Natural killer cell (primary cell): ENCODE measurements around the gene BTBD9. TPM values are rescaled to one million over a fixed set of nuclear protein-coding genes. Genes with fewer than 3 reads are reported as not detected.

ENCODE experiments used
- ATAC-seq, 3 donors: fragments of 150-1000 bp in 2 of 3; fragments of 200-7000 bp in 1 of 3; cut with Tn5 transposase; 1 replicate in 1 of 3; 2 replicates in 2 of 3; pipeline ENCODE4 v1.10.0; 2021; ENCODE audit warnings: mild to moderate bottlenecking in 2 of 3, moderate library complexity in 2 of 3
- DNase-seq, 2 donors: peaks; one replicate each; pipeline versions ENCODE4 v3.0.0 to v3.0.0-alpha.2; 2013 to 2021; ENCODE audit warnings: mixed read lengths in 1 of 2
- H3K27ac ChIP-seq: one replicate; pipeline ENCODE4 v1.5.1; 2013; ENCODE audit warnings: mild to moderate bottlenecking, low read length
- H3K27me3 ChIP-seq: one replicate; pipeline ENCODE4 v1.6.1; 2013; ENCODE audit warnings: low read length; ENCODE audit not compliant: control insufficient read depth, insufficient read depth
- H3K36me3 ChIP-seq: one replicate; pipeline ENCODE4 v1.6.1; 2013; ENCODE audit warnings: low read length; ENCODE audit not compliant: control insufficient read depth, insufficient read depth
- H3K4me1 ChIP-seq: one replicate; pipeline ENCODE4 v1.6.1; 2013; ENCODE audit warnings: low read length; ENCODE audit not compliant: control insufficient read depth, insufficient read depth
- H3K4me3 ChIP-seq: one replicate; pipeline ENCODE4 v1.5.1; 2013; ENCODE audit warnings: low read length
- H3K9me3 ChIP-seq: one replicate; pipeline ENCODE4 v1.6.1; 2013; ENCODE audit warnings: low read length; ENCODE audit not compliant: control insufficient read depth, insufficient read depth
- H3K27ac Mint-ChIP-seq, 2 donors: one replicate each; pipeline ENCODE4 v1.8.0; 2022; ENCODE audit warnings: mild to moderate bottlenecking in 2 of 2, mixed read lengths in 2 of 2, moderate library complexity in 1 of 2
- H3K27me3 Mint-ChIP-seq, 2 donors: one replicate each; pipeline ENCODE4 v1.8.0; 2022; ENCODE audit warnings: low read depth in 2 of 2, mixed read lengths in 2 of 2
- H3K36me3 Mint-ChIP-seq: one replicate; pipeline ENCODE4 v1.8.0; 2022; ENCODE audit warnings: mixed read lengths
- H3K4me1 Mint-ChIP-seq, 2 donors: one replicate each; pipeline ENCODE4 v1.8.0; 2022; ENCODE audit warnings: mixed read lengths in 2 of 2
- H3K4me3 Mint-ChIP-seq: one replicate; pipeline ENCODE4 v1.8.0; 2022; ENCODE audit warnings: mild to moderate bottlenecking, moderate library complexity, mixed read lengths
- H3K9me3 Mint-ChIP-seq, 2 donors: one replicate each; pipeline ENCODE4 v1.8.0; 2022; ENCODE audit warnings: mixed read lengths in 2 of 2
- WGBS: methylation state at CpG from one replicate; pipeline ENCODE4 v1.1.7; 2013; ENCODE audit warnings: missing lambda C conversion rate; ENCODE audit not compliant: insufficient coverage; 5-methylcytosine and 5-hydroxymethylcytosine counted together
- intact Hi-C: fragments of 100-400 bp; cut with micrococcal nuclease; formaldehyde crosslinking; loops from one replicate; pipeline ENCODE4 v1.14.2; 2022
- total RNA-seq, 4 donors: library from RNA; stranded (reverse); fragments of 120-200 nt in 1 of 4; gene quantifications; one replicate each; pipeline versions ENCODE4 v1.2.3 to v1.2.4, GENCODE V29; 2013 to 2022
- TF ChIP-seq, protein P1 (sequence below): fragments of 200-600 bp; IDR thresholded peaks from one replicate; pipeline ENCODE4 v1.8.0; 2022; ENCODE audit warnings: antibody characterized with exemption

The BTBD9 gene
- total RNA-seq, 3 donors from 2014 or later (not counting 1 experiment from before 2014, with no cell fraction given) = 51.6 to 70.3 (median 54.3) TPM

DNA sequence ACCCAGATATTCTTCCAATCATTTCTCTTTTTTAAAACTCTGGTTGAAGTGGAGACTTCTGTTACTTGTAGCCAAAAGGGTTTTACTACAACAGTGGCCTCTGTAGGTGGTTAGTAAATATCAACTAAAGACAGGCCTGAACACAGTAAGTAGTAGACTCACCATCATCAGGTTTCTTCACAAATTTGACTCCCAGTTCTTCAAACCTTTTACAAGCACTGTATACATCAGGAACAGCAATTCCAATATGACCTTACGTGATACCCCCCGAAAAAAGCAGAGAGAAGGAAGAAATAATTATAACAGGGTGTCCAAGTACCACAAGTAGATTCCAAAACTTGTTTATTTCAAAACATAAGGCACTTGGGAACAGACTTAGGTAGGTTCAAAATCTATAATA is 42.1 kb upstream of the BTBD9 start:
- H3K27ac Mint-ChIP-seq = no peak overlapping the region
- no CpG with 5 or more reads among the region's 2 CpGs for WGBS
- intact Hi-C loops = no loop called here
- H3K9me3 Mint-ChIP-seq = no peaks in the 10 kb centered on the region
- Histone ChIP-seq H3K4me1 (no peaks in the 10 kb centered on the region), H3K36me3 (peaks cover 23% of the 10 kb centered on the region), H3K27me3 (no peaks in the 10 kb centered on the region), H3K27ac (no peak overlapping the region), H3K9me3 (no peaks in the 10 kb centered on the region), H3K4me3 (no peak overlapping the region)
- DNase-seq (no peak), ATAC-seq (no peak)
- H3K36me3 Mint-ChIP-seq = peaks cover 2% of the 10 kb centered on the region
- TF ChIP-seq, protein P1, sequence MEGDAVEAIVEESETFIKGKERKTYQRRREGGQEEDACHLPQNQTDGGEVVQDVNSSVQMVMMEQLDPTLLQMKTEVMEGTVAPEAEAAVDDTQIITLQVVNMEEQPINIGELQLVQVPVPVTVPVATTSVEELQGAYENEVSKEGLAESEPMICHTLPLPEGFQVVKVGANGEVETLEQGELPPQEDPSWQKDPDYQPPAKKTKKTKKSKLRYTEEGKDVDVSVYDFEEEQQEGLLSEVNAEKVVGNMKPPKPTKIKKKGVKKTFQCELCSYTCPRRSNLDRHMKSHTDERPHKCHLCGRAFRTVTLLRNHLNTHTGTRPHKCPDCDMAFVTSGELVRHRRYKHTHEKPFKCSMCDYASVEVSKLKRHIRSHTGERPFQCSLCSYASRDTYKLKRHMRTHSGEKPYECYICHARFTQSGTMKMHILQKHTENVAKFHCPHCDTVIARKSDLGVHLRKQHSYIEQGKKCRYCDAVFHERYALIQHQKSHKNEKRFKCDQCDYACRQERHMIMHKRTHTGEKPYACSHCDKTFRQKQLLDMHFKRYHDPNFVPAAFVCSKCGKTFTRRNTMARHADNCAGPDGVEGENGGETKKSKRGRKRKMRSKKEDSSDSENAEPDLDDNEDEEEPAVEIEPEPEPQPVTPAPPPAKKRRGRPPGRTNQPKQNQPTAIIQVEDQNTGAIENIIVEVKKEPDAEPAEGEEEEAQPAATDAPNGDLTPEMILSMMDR = no peak
- no peak overlapping the region for H3K4me3 Mint-ChIP-seq
- peaks cover 0 to 6% of the 10 kb centered on the region in 2 donors for H3K4me1 Mint-ChIP-seq
- H3K27me3 Mint-ChIP-seq = no peaks in the 10 kb centered on the region

DNA sequence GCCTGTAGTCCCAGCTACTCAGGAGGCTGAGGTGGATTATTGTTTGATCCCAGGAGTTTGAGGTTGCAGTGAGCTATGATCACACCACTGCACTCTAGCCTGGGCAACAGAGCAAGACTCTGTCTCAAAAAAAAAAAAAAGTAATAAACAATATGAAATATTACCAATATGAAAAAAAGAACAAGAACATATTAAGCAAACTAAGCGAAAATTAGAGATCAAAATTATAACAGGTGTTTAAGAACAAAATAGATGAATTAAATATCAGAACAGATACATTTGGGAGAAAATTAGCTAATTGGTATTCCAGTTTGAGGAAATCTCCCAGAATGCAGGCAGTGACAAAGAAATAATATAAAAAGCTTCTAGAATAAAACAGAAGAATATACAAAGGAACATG is 39.9 kb upstream of the BTBD9 start:
- H3K36me3 Mint-ChIP-seq = peaks cover 14% of the 10 kb centered on the region
- DNase-seq (no peak), ATAC-seq (no peak)
- H3K27ac Mint-ChIP-seq = no peak overlapping the region
- no peak overlapping the region for H3K4me3 ChIP-seq
- no peaks in the 10 kb centered on the region for H3K27me3 Mint-ChIP-seq
- no peaks in the 10 kb centered on the region for H3K9me3 Mint-ChIP-seq
- TF ChIP-seq, protein P1 = no peak
- H3K4me1 Mint-ChIP-seq = peaks cover 0 to under 1% of the 10 kb centered on the region in 2 donors
- no peak overlapping the region for H3K27ac ChIP-seq
- no peak overlapping the region for H3K4me3 Mint-ChIP-seq
- peaks cover 38% of the 10 kb centered on the region for H3K36me3 ChIP-seq
- H3K9me3 ChIP-seq = no peaks in the 10 kb centered on the region
- no CpG with 5 or more reads among the region's 1 CpG for WGBS
- no peaks in the 10 kb centered on the region for H3K27me3 ChIP-seq
- intact Hi-C loops = no loop called here
- no peaks in the 10 kb centered on the region for H3K4me1 ChIP-seq

DNA sequence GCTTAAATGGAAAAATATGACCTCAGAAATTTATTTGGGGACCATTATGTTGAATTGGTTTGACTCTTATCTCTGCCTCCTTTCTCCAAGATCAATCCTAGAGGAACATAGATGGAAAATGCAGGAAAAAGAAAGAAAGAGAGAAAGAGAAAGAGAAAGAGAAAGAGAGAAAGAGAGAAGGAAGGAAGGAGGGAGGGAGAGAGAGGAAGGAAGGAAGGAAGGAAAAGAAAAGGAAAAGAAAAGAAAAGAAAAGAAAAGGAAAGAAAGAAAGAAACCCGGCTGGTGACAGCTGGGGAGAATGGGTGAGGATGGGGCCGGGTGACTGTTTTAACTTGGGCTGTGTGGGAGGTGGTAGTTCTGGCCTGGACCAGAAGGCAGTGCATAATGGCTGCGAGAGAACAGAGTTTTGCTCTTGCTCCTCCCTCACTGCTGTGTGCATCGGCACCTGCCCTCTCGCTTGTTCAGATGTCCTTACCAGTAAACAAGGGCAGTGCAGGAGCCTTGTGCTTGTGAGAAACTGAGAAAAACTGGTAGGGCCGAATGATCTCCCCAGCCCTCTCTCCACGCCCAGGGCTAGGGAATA is 38.5 kb upstream of the BTBD9 start:
- H3K27me3 Mint-ChIP-seq = no peaks in the 10 kb centered on the region
- no peak overlapping the region for H3K27ac ChIP-seq
- no peak overlapping the region for H3K27ac Mint-ChIP-seq
- peaks cover 6 to 12% of the 10 kb centered on the region in 2 donors for H3K4me1 Mint-ChIP-seq
- WGBS = 88% methylated on average over 7 of the region's 7 CpGs
- ATAC-seq = no peak
- H3K9me3 Mint-ChIP-seq = no peaks in the 10 kb centered on the region
- TF ChIP-seq, protein P1 = no peak
- peaks cover 35% of the 10 kb centered on the region for H3K36me3 ChIP-seq
- no peak overlapping the region for H3K4me3 Mint-ChIP-seq
- H3K4me1 ChIP-seq = no peaks in the 10 kb centered on the region
- H3K4me3 ChIP-seq = no peak overlapping the region
- intact Hi-C loops = no loop called here
- no peak for DNase-seq
- H3K9me3 ChIP-seq = no peaks in the 10 kb centered on the region
- H3K27me3 ChIP-seq = no peaks in the 10 kb centered on the region
- H3K36me3 Mint-ChIP-seq = peaks cover 14% of the 10 kb centered on the region

DNA sequence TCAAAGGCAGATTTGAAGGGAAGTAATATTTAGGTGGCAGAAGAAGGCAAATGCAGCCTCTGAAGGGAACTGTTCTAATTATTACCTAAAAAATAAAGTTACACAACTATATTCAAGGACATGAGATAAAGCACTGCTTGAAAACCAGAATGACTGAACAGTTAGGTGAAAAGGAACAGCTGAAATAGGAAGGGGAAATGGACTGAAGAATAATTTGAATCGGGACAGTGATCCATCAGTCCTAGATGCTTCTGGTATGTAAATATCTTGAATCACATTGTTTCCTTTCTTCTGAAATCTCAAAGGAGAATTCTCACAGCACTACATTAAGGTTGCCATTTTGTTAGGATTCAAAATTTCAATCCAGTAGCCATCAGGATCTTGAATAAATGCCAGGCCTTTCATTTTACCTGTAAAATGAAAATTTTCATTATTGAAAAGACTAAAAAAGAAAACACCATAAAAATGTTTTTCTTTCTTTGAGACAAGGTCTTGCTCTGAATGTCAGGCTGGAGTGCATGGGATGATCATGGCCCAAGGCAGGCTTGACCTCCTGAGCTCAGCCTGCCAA is 37.3 kb upstream of the BTBD9 start:
- peaks cover 14% of the 10 kb centered on the region for H3K36me3 Mint-ChIP-seq
- peaks cover 6 to 14% of the 10 kb centered on the region in 2 donors for H3K4me1 Mint-ChIP-seq
- no peak overlapping the region for H3K4me3 Mint-ChIP-seq
- Histone ChIP-seq H3K36me3 (peaks cover 27% of the 10 kb centered on the region), H3K4me3 (no peak overlapping the region), H3K27me3 (no peaks in the 10 kb centered on the region), H3K27ac (no peak overlapping the region), H3K9me3 (no peaks in the 10 kb centered on the region), H3K4me1 (no peaks in the 10 kb centered on the region)
- ATAC-seq (no peak), DNase-seq (no peak)
- intact Hi-C loops = no loop called here
- H3K9me3 Mint-ChIP-seq = no peaks in the 10 kb centered on the region
- peak overlapping the region; percentile 8 to 59 for H3K27ac Mint-ChIP-seq
- WGBS = 55% methylated on average over 1 of the region's 1 CpG
- H3K27me3 Mint-ChIP-seq = no peaks in the 10 kb centered on the region
- TF ChIP-seq, protein P1 = no peak
